Panc1 (cell line): ENCODE data around the gene CEP290. TPM values are rescaled to one million over a fixed set of nuclear protein-coding genes. Genes with fewer than 3 reads are reported as not detected.

Experiments used
- ATAC-seq: fragments of 200-7000 bp; cut with Tn5 transposase; 2 replicates; pipeline ENCODE4 v1.9.1; 2020; ENCODE audit warnings: mild to moderate bottlenecking, moderate library complexity
- BruUV-seq: library from RNA; stranded (reverse); fragments of 400-500 nt; replicated peaks from 2 replicates; lab custom pipeline; 2021; lab: Mats Ljungman, UMichigan
- CTCF ChIA-PET: fragments of 300-600 bp; sonication (Branson Sonifier 250); formaldehyde crosslinking; loops from one replicate; lab custom pipeline; 2022; ENCODE audit warnings: antibody characterized with exemption; lab: Charles Lee
- POLR2A ChIA-PET: fragments of 300-600 bp; sonication (Branson Sonifier 250); formaldehyde crosslinking; loops from one replicate; lab custom pipeline; 2022; ENCODE audit warnings: antibody characterized with exemption; lab: Charles Lee
- DNase-seq: peaks from one replicate; pipeline ENCODE4 v3.0.0-alpha.2; 2010; ENCODE audit warnings: low read depth, low spot score
- H3K27ac ChIP-seq: 2 replicates; pipeline ENCODE4 v1.5.1; 2011; ENCODE audit warnings: mild to moderate bottlenecking, low read length, inconsistent platforms
- H3K27me3 ChIP-seq: fragments of 200-500 bp; sonication (Bioruptor generic); 2 replicates; pipeline ENCODE4 v1.6.0; 2014; ENCODE audit warnings: low read length, inconsistent platforms; ENCODE audit not compliant: control insufficient read depth, insufficient read depth
- H3K36me3 ChIP-seq: fragments of 200-500 bp; sonication (Bioruptor generic); 2 replicates; pipeline ENCODE4 v1.5.1; 2014; ENCODE audit warnings: inconsistent platforms, mild to moderate bottlenecking, low read length, moderate library complexity; ENCODE audit not compliant: control insufficient read depth, insufficient read depth
- H3K4me1 ChIP-seq: 2 replicates; pipeline ENCODE4 v1.5.1; 2011; ENCODE audit warnings: inconsistent platforms, mild to moderate bottlenecking, low read length, moderate library complexity; ENCODE audit not compliant: control insufficient read depth, insufficient read depth
- H3K4me3 ChIP-seq, 2 experiments: 2 replicates each; pipeline ENCODE4 v1.5.1; 2011 to 2012; ENCODE audit warnings: low read depth in 2 of 2, low read length in 2 of 2, mild to moderate bottlenecking in 2 of 2, inconsistent platforms in 1 of 2, moderate library complexity in 1 of 2
- H3K9me3 ChIP-seq: fragments of 200-500 bp; sonication (Bioruptor generic); 2 replicates; pipeline ENCODE4 v1.5.1; 2014; ENCODE audit warnings: low read depth, mild to moderate bottlenecking, inconsistent platforms, low read length, moderate library complexity; ENCODE audit not compliant: control insufficient read depth, insufficient read depth
- CTCF ChIP-seq: fragments of 450-650 bp; IDR thresholded peaks from 2 replicates; pipeline ENCODE4 v1.5.1; 2017; ENCODE audit warnings: mild to moderate bottlenecking
- POLR2AphosphoS5 ChIP-seq: IDR thresholded peaks from 2 replicates; pipeline ENCODE4 v1.6.1; 2012; ENCODE audit warnings: mild to moderate bottlenecking, low read depth, low read length, moderate library complexity
- SIN3A ChIP-seq: IDR thresholded peaks from 2 replicates; pipeline ENCODE4 v1.6.1; 2012; ENCODE audit warnings: low read depth, mild to moderate bottlenecking, low read length, moderate library complexity, borderline replicate concordance; ENCODE audit not compliant: insufficient read depth
- TCF7L2 ChIP-seq: IDR thresholded peaks from 2 replicates; pipeline ENCODE4 v1.6.1; 2011; ENCODE audit warnings: mild to moderate bottlenecking, low read depth, low read length, inconsistent platforms
- in situ Hi-C: cut with HindIII; loops from 2 replicates; pipeline ENCODE4 v1.10.0; 2016; ENCODE audit warnings: low sequenced_read_pairs, low pct_unique_long_range_greater_than_20kb
- intact Hi-C: fragments of 100-400 bp; cut with micrococcal nuclease; formaldehyde crosslinking; loops from one replicate; pipeline ENCODE4 v1.10.0; 2022; ENCODE audit not compliant: unreplicated experiment
- total RNA-seq: library from RNA; stranded (reverse); gene quantifications from one replicate; pipeline ENCODE4 v1.2.1, GENCODE V29; 2021; ENCODE audit not compliant: unreplicated experiment
- TF ChIP-seq, protein P1 (sequence below), 2 experiments: IDR thresholded peaks; 2 replicates each; pipeline ENCODE4 v1.6.1; 2011 to 2012; ENCODE audit warnings: low read depth in 2 of 2, control low read depth in 1 of 2, low read length in 1 of 2, mild to moderate bottlenecking in 1 of 2, moderate library complexity in 1 of 2; ENCODE audit not compliant: insufficient read depth in 1 of 2

CEP290 gene
- total RNA-seq, 1 experiment from 2014 or later: 14.6 TPM

DNA sequence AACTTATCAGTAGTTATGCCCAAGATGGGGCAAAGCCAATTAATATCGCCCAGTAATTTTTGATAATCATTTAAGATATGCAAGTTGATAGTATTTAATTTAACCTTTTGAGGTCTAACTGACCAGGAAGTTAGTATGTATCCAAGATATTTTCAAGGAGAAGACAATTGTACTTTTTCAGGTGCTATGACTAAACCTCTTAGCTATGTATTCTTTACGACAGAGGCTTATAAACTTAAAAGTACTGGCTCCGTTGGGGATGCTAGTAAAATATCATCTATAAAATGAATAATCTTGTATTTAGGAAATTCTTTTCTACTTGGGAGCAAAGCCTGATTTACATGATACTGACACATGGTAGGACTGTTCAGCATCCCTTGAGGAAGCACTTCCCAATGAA lies 40.5 kb upstream of the CEP290 start:
- TF ChIP-seq SIN3A (no peak), TCF7L2 (0 out of 2 replicates have a peak, but pooled peaks have one; percentile 22)
- H3K27me3 ChIP-seq: no peaks in the 10 kb centered on the region
- ChIA-PET POLR2A (no interaction called here), CTCF (no interaction called here)
- H3K4me3 ChIP-seq: no peak overlapping the region
- in situ Hi-C loops: no loop called here
- DNase-seq (no peak), ATAC-seq (no peak)
- H3K36me3 ChIP-seq: no peaks in the 10 kb centered on the region
- H3K27ac ChIP-seq: no peak overlapping the region
- intact Hi-C loops: no loop called here
- H3K9me3 ChIP-seq: no peaks in the 10 kb centered on the region
- BruUV-seq: no TSS peak
- H3K4me1 ChIP-seq: no peaks in the 10 kb centered on the region

DNA sequence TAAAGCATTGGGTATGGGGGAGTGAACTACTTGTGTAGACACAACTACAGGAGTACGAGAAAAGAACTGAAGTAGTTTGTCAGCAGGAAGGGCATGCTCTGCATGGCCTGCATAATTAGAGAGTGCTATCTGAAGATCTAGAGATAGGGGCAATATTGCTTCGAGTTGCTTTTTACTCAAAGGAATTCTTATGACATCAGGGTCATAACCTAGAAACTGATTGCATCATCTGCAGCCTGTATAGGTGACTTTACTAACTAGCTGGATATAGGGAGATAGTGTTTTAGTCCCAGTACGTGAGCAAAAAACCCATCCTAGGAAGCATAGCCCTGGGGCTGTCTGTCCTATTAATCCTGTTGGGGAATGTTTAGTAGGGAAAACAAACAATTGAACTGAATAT lies 40.0 kb upstream of the CEP290 start:
- ATAC-seq (no peak), DNase-seq (no peak)
- Histone ChIP-seq H3K9me3 (no peaks in the 10 kb centered on the region), H3K4me3 (no peak overlapping the region), H3K4me1 (no peaks in the 10 kb centered on the region), H3K27me3 (no peaks in the 10 kb centered on the region), H3K36me3 (no peaks in the 10 kb centered on the region), H3K27ac (no peak overlapping the region)
- in situ Hi-C loops (no loop called here), intact Hi-C loops (no loop called here)
- no TSS peak for BruUV-seq
- CTCF ChIA-PET: no interaction called here
- TF ChIP-seq SIN3A (no peak), POLR2AphosphoS5 (no peak), CTCF (no peak), TCF7L2 (no peak)
- TF ChIP-seq, protein P1, sequence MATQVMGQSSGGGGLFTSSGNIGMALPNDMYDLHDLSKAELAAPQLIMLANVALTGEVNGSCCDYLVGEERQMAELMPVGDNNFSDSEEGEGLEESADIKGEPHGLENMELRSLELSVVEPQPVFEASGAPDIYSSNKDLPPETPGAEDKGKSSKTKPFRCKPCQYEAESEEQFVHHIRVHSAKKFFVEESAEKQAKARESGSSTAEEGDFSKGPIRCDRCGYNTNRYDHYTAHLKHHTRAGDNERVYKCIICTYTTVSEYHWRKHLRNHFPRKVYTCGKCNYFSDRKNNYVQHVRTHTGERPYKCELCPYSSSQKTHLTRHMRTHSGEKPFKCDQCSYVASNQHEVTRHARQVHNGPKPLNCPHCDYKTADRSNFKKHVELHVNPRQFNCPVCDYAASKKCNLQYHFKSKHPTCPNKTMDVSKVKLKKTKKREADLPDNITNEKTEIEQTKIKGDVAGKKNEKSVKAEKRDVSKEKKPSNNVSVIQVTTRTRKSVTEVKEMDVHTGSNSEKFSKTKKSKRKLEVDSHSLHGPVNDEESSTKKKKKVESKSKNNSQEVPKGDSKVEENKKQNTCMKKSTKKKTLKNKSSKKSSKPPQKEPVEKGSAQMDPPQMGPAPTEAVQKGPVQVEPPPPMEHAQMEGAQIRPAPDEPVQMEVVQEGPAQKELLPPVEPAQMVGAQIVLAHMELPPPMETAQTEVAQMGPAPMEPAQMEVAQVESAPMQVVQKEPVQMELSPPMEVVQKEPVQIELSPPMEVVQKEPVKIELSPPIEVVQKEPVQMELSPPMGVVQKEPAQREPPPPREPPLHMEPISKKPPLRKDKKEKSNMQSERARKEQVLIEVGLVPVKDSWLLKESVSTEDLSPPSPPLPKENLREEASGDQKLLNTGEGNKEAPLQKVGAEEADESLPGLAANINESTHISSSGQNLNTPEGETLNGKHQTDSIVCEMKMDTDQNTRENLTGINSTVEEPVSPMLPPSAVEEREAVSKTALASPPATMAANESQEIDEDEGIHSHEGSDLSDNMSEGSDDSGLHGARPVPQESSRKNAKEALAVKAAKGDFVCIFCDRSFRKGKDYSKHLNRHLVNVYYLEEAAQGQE (IDR thresholded peaks at IDR 0.05; ENCODE audit: insufficient read depth in 1 of 2, low read depth in 2 of 2, low read length in 1 of 2): no peak
- POLR2A ChIA-PET: no interaction called here

- POLR2A ChIA-PET: no interaction called here
- H3K4me3 ChIP-seq: no peak overlapping the region
- DNase-seq (no peak), ATAC-seq (no peak)
- no TSS peak for BruUV-seq
- TF ChIP-seq POLR2AphosphoS5 (no peak), SIN3A (no peak), TCF7L2 (no peak), CTCF (no peak)
- TF ChIP-seq, protein P1 (IDR thresholded peaks at IDR 0.05; ENCODE audit: insufficient read depth in 1 of 2, low read depth in 2 of 2, low read length in 1 of 2): no peak
- intact Hi-C loops (no loop called here), in situ Hi-C loops (no loop called here)
- 0 out of 2 replicates have a peak, but pooled peaks cover under 1% of the 10 kb centered on the region for H3K36me3 ChIP-seq
- no peaks in the 10 kb centered on the region for H3K27me3 ChIP-seq
- CTCF ChIA-PET: no interaction called here
- H3K4me1 ChIP-seq: no peaks in the 10 kb centered on the region
- H3K9me3 ChIP-seq: no peaks in the 10 kb centered on the region
- H3K27ac ChIP-seq: no peak overlapping the region
Observed at GRCh38 chr12:88179436-88180014, 37.6 kb upstream of the CEP290 start.
